Adrenal gland (tissue), 5 donors: ENCODE results near the gene DOCK6.

Experiments used
- POLR2A ChIP-seq, 2 donors: fragments of 450-650 bp; IDR thresholded peaks; one replicate each; pipeline ENCODE4 v1.6.1; 2017; ENCODE audit warnings: antibody characterized with exemption in 2 of 2, mild to moderate bottlenecking in 2 of 2, moderate library complexity in 1 of 2
- TF ChIP-seq, protein P1 (sequence below), 6 experiments: fragments of 450-650 bp in 4 of 6; fragments of 200-600 bp in 2 of 6; sonication (generic) in 1 of 6; IDR thresholded peaks; 1 replicate in 5 of 6; 2 replicates in 1 of 6; pipeline versions ENCODE4 v1.5.1 to v1.8.0; 2016 to 2021; ENCODE audit warnings: antibody characterized with exemption in 6 of 6, mild to moderate bottlenecking in 2 of 6, moderate library complexity in 1 of 6
- donor health status: DM: no; HTN: no; CAD: no.

DNA sequence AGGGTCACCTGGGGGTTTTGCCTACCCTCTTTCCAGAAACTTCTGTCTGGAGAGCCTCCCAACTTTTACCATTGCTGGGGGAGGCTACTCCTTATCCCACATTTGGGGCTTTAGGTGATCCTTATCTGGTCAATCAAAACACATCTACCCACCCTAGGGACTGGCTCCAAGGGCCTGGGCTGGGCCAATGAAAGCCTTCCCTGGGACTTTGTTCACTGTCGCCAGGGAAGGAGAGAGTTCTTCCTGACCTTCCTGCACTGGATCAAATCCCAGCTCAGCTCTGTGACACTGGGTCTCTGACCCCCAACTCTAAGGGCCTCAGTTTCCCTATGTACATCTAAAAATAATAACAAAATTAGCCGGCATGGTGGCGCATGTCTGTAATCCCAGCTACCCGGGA is 11.1 kb downstream of the DOCK6 start:
- TF ChIP-seq, protein P1, sequence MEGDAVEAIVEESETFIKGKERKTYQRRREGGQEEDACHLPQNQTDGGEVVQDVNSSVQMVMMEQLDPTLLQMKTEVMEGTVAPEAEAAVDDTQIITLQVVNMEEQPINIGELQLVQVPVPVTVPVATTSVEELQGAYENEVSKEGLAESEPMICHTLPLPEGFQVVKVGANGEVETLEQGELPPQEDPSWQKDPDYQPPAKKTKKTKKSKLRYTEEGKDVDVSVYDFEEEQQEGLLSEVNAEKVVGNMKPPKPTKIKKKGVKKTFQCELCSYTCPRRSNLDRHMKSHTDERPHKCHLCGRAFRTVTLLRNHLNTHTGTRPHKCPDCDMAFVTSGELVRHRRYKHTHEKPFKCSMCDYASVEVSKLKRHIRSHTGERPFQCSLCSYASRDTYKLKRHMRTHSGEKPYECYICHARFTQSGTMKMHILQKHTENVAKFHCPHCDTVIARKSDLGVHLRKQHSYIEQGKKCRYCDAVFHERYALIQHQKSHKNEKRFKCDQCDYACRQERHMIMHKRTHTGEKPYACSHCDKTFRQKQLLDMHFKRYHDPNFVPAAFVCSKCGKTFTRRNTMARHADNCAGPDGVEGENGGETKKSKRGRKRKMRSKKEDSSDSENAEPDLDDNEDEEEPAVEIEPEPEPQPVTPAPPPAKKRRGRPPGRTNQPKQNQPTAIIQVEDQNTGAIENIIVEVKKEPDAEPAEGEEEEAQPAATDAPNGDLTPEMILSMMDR (IDR thresholded peaks at IDR 0.05) = no peak
- no peak for TF ChIP-seq POLR2A (IDR thresholded peaks at IDR 0.05)
